HG02588 (cell line): Measurements from ENCODE around the gene CTNNA3.

Experiments
- ATAC-seq: cut with Tn5 transposase; IDR thresholded peaks from one replicate; pipeline ENCODE4 v1.9.1; 2021; ENCODE audit warnings: mild to moderate bottlenecking, moderate library complexity; ENCODE audit not compliant: unreplicated experiment

CTNNA3 gene

GRCh38 chr10:67050415-67050814 lies 645.6 kb downstream of the CTNNA3 start:
- ATAC-seq, result no peak

GRCh38 chr10:67049988-67050387 lies 646.0 kb downstream of the CTNNA3 start:
- no peak for ATAC-seq

- ATAC-seq, result no peak
Measured at GRCh38 chr10:67046507-67046906, 649.5 kb downstream of the CTNNA3 start.

GRCh38 chr10:67045404-67045803 lies 650.6 kb downstream of the CTNNA3 start:
- no peak for ATAC-seq

- no peak for ATAC-seq
Measured at GRCh38 chr10:67043041-67043440, 653.0 kb downstream of the CTNNA3 start.

GRCh38 chr10:67036808-67037207 lies 659.2 kb downstream of the CTNNA3 start:
- no peak for ATAC-seq

- no peak for ATAC-seq
Measured at GRCh38 chr10:67033878-67034277, 662.1 kb downstream of the CTNNA3 start.

- ATAC-seq, result no peak
Measured at GRCh38 chr10:67022099-67022498, 673.9 kb downstream of the CTNNA3 start.

- ATAC-seq, result no peak
Measured at GRCh38 chr10:67017218-67017617, 678.8 kb downstream of the CTNNA3 start.

GRCh38 chr10:67015225-67015624 lies 680.8 kb downstream of the CTNNA3 start:
- ATAC-seq, result no peak

GRCh38 chr10:67011981-67012380 lies 684.0 kb downstream of the CTNNA3 start:
- ATAC-seq, result no peak

GRCh38 chr10:67011480-67011879 lies 684.5 kb downstream of the CTNNA3 start:
- no peak for ATAC-seq

- ATAC-seq, result no peak
Measured at GRCh38 chr10:67005981-67006380, 690.0 kb downstream of the CTNNA3 start.

- ATAC-seq, result no peak
Measured at GRCh38 chr10:67004690-67005089, 691.3 kb downstream of the CTNNA3 start.

GRCh38 chr10:66999762-67000545 lies 696.0 kb downstream of the CTNNA3 start:
- ATAC-seq, result no peak

- no peak for ATAC-seq
Measured at GRCh38 chr10:66996996-66997395, 699.0 kb downstream of the CTNNA3 start.

- no peak for ATAC-seq
Measured at GRCh38 chr10:66990143-66990830, 705.7 kb downstream of the CTNNA3 start.

- ATAC-seq, result no peak
Measured at GRCh38 chr10:66983475-66983818, 712.5 kb downstream of the CTNNA3 start.

- no peak for ATAC-seq
Measured at GRCh38 chr10:66982792-66983474, 713.1 kb downstream of the CTNNA3 start.

- no peak for ATAC-seq
Measured at GRCh38 chr10:66982053-66982420, 714.0 kb downstream of the CTNNA3 start.

- no peak for ATAC-seq
Measured at GRCh38 chr10:66981361-66982052, 714.5 kb downstream of the CTNNA3 start.
